PC-3 (cell line): ENCODE data around the gene PSG5. TPM values are rescaled to one million over a fixed set of nuclear protein-coding genes. Genes with fewer than 3 reads are reported as not detected.
A peak's percentile ranks its signal among the peaks of the same experiment; 100 is the strongest.
"Not testable (repeated sequence)": the region's sequence is repeated elsewhere in the genome, so short reads cannot be mapped to it uniquely, and the experiment has no call there.

Experiments used
- ATAC-seq: fragments of 200-7000 bp; cut with Tn5 transposase; 2 replicates; pipeline ENCODE4 v1.9.1; 2020; ENCODE audit warnings: mild to moderate bottlenecking, moderate library complexity
- BruUV-seq: library from RNA; stranded (reverse); fragments of 400-500 nt; replicated peaks from 2 replicates; lab custom pipeline; 2021; lab: Mats Ljungman, UMichigan
- CTCF ChIA-PET: fragments of 300-600 bp; sonication (Branson Sonifier 250); formaldehyde crosslinking; loops from one replicate; lab custom pipeline; 2022; ENCODE audit warnings: antibody characterized with exemption; lab: Charles Lee
- POLR2A ChIA-PET: fragments of 300-600 bp; sonication (Branson Sonifier 250); formaldehyde crosslinking; loops from one replicate; lab custom pipeline; 2022; ENCODE audit warnings: antibody characterized with exemption; ENCODE audit not compliant: unreplicated experiment; lab: Charles Lee
- DNase-seq: peaks from one replicate; pipeline ENCODE4 v3.0.0-alpha.2; 2015
- H2AFZ ChIP-seq: fragments of 300-600 bp; sonication (generic); 2 replicates; pipeline ENCODE4 v1.6.0; 2016; ENCODE audit warnings: antibody characterized with exemption, low read length
- H3F3A ChIP-seq: fragments of 300-600 bp; sonication (generic); one replicate; pipeline ENCODE4 v1.6.0; 2017; ENCODE audit warnings: antibody characterized with exemption, low read length, control low read depth, mild to moderate bottlenecking; ENCODE audit not compliant: unreplicated experiment
- H3K27ac ChIP-seq: fragments of 300-600 bp; sonication (generic); 2 replicates; pipeline ENCODE4 v1.5.1; 2016; ENCODE audit warnings: mild to moderate bottlenecking, low read length
- H3K27me3 ChIP-seq: fragments of 300-600 bp; sonication (generic); 2 replicates; pipeline ENCODE4 v1.6.1; 2016; ENCODE audit warnings: low read length, mixed read lengths
- H3K36me3 ChIP-seq: fragments of 300-600 bp; sonication (generic); 2 replicates; pipeline ENCODE4 v1.6.1; 2016; ENCODE audit warnings: low read depth, mixed run types, low read length, mixed read lengths
- H3K4me1 ChIP-seq: fragments of 300-600 bp; sonication (generic); 2 replicates; pipeline ENCODE4 v1.5.1; 2016; ENCODE audit warnings: low read length; ENCODE audit not compliant: insufficient read depth
- H3K4me2 ChIP-seq: fragments of 300-600 bp; sonication (generic); 2 replicates; pipeline ENCODE4 v1.6.0; 2016; ENCODE audit warnings: low read length
- H3K4me3 ChIP-seq: fragments of 300-600 bp; sonication (generic); 2 replicates; pipeline ENCODE4 v1.5.1; 2016; ENCODE audit warnings: mild to moderate bottlenecking, low read length, mixed read lengths
- H3K79me2 ChIP-seq: fragments of 300-600 bp; sonication (generic); 2 replicates; pipeline ENCODE4 v1.6.1; 2017; ENCODE audit warnings: low read length, mixed read lengths
- H3K9ac ChIP-seq: fragments of 300-600 bp; sonication (generic); 2 replicates; pipeline ENCODE4 v1.6.0; 2016; ENCODE audit warnings: mild to moderate bottlenecking, low read length
- H3K9me2 ChIP-seq: fragments of 300-600 bp; sonication (generic); replicated peaks from 2 replicates; pipeline ENCODE4 v1.6.1; 2016; ENCODE audit warnings: mixed run types, low read length, mixed read lengths
- H3K9me3 ChIP-seq: fragments of 300-600 bp; sonication (generic); 2 replicates; pipeline ENCODE4 v1.6.1; 2016; ENCODE audit warnings: low read length, mixed read lengths
- H4K20me1 ChIP-seq: fragments of 300-600 bp; sonication (generic); 2 replicates; pipeline ENCODE4 v1.6.1; 2016; ENCODE audit warnings: low read length, mixed read lengths
- CTCF ChIP-seq: fragments of 300-600 bp; sonication (generic); conservative IDR thresholded peaks from 2 replicates; pipeline ENCODE4 v1.5.1; 2017; ENCODE audit warnings: antibody characterized with exemption, low read depth, mild to moderate bottlenecking, low read length
- EZH2 ChIP-seq: fragments of 300-600 bp; sonication (generic); IDR thresholded peaks from one replicate; pipeline ENCODE4 v1.6.1; 2017; ENCODE audit warnings: antibody characterized with exemption, mild to moderate bottlenecking, low read length; ENCODE audit not compliant: unreplicated experiment
- EZH2phosphoT487 ChIP-seq: fragments of 300-600 bp; sonication (generic); IDR thresholded peaks from 2 replicates; pipeline ENCODE4 v1.6.1; 2018; ENCODE audit warnings: mild to moderate bottlenecking, antibody characterized with exemption, low read length, borderline replicate concordance
- intact Hi-C: fragments of 100-400 bp; cut with micrococcal nuclease; formaldehyde crosslinking; loops from 2 replicates; pipeline ENCODE4 v1.9.0; 2023
- total RNA-seq: library from RNA; depleted of rRNA; stranded (reverse); fragments of >200 nt; gene quantifications from 2 replicates; pipeline ENCODE4 v1.2.3, GENCODE V29; 2014

Gene PSG5
- total RNA-seq, 1 experiment from 2014 or later, result not detected

GRCh38 chr19:43224855-43225253 is 38.5 kb upstream of the PSG5 start:
- no TSS peak for BruUV-seq
- no peak for ATAC-seq
- Histone ChIP-seq H3K4me2 (no peak overlapping the region), H3K27me3 (no peaks in the 10 kb centered on the region), H3K4me1 (no peaks in the 10 kb centered on the region), H3K9me3 (no peaks in the 10 kb centered on the region), H3K36me3 (no peaks in the 10 kb centered on the region; the same call in 1 of the 2 replicates), H3K9ac (no peak overlapping the region), H3K4me3 (no peak overlapping the region), H3K9me2 (no peaks in the 10 kb centered on the region), H4K20me1 (no peaks in the 10 kb centered on the region), H3F3A (no peaks in the 10 kb centered on the region), H2AFZ (no peak overlapping the region), H3K27ac (no peak overlapping the region), H3K79me2 (no peaks in the 10 kb centered on the region)
- CTCF ChIA-PET, result no interaction called here
- POLR2A ChIA-PET, result no interaction called here
- no peak for DNase-seq
- no peak for TF ChIP-seq CTCF
- no peak for TF ChIP-seq EZH2
- no peak for TF ChIP-seq EZH2phosphoT487
- intact Hi-C loops, result no loop called here

- H4K20me1 ChIP-seq, POLR2A ChIA-PET, H3K4me1 ChIP-seq, H3K27me3 ChIP-seq, H3K9me2 ChIP-seq, ATAC-seq, H3K36me3 ChIP-seq, BruUV-seq, CTCF ChIA-PET, H3K9ac ChIP-seq, H2AFZ ChIP-seq, H3K79me2 ChIP-seq, H3K4me3 ChIP-seq, H3K4me2 ChIP-seq, H3K27ac ChIP-seq, intact Hi-C loops, H3K9me3 ChIP-seq, H3F3A ChIP-seq: not testable (repeated sequence)
- peak; percentile 7 for DNase-seq
These were observed 38.0 kb upstream of the PSG5 start for GRCh38 chr19:43224201-43224854.

- H3K4me1 ChIP-seq, H3K4me3 ChIP-seq, H3K79me2 ChIP-seq, H3K36me3 ChIP-seq, H4K20me1 ChIP-seq, H3K9me3 ChIP-seq, H3K9me2 ChIP-seq, H2AFZ ChIP-seq, ATAC-seq, H3K4me2 ChIP-seq, BruUV-seq, DNase-seq, H3F3A ChIP-seq, CTCF ChIA-PET, H3K27me3 ChIP-seq, POLR2A ChIA-PET, H3K9ac ChIP-seq, intact Hi-C loops, H3K27ac ChIP-seq: not testable (repeated sequence)
These were observed 35.6 kb upstream of the PSG5 start for GRCh38 chr19:43221891-43222290.

- H3K9me3 ChIP-seq, H3F3A ChIP-seq, H3K36me3 ChIP-seq, H3K79me2 ChIP-seq, BruUV-seq, H3K27ac ChIP-seq, H3K4me1 ChIP-seq, H3K9ac ChIP-seq, H4K20me1 ChIP-seq, H3K4me3 ChIP-seq, H3K27me3 ChIP-seq, intact Hi-C loops, ATAC-seq, H2AFZ ChIP-seq, DNase-seq, H3K9me2 ChIP-seq, H3K4me2 ChIP-seq, CTCF ChIA-PET, POLR2A ChIA-PET: not testable (repeated sequence)
These were observed 32.8 kb upstream of the PSG5 start for GRCh38 chr19:43219136-43219535.

- H3K27me3 ChIP-seq, intact Hi-C loops, H2AFZ ChIP-seq, CTCF ChIA-PET, H3K36me3 ChIP-seq, H3K4me3 ChIP-seq, H3K79me2 ChIP-seq, H3K9me3 ChIP-seq, H3K4me2 ChIP-seq, H3K9me2 ChIP-seq, H3F3A ChIP-seq, H4K20me1 ChIP-seq, H3K27ac ChIP-seq, DNase-seq, POLR2A ChIA-PET, H3K9ac ChIP-seq, ATAC-seq, BruUV-seq, H3K4me1 ChIP-seq: not testable (repeated sequence)
These were observed 29.5 kb upstream of the PSG5 start for GRCh38 chr19:43215881-43216280.
